NCI-H82 treated with DMSO at 0.1 percent for 48 hours (cell line): ENCODE data around the gene TCF7.

ENCODE experiments used
- DNase-seq: peaks from one replicate; lab custom pipeline; 2025; ENCODE audit not compliant: unreplicated experiment; lab: John Stamatoyannopoulos, UW

Gene TCF7

DNA sequence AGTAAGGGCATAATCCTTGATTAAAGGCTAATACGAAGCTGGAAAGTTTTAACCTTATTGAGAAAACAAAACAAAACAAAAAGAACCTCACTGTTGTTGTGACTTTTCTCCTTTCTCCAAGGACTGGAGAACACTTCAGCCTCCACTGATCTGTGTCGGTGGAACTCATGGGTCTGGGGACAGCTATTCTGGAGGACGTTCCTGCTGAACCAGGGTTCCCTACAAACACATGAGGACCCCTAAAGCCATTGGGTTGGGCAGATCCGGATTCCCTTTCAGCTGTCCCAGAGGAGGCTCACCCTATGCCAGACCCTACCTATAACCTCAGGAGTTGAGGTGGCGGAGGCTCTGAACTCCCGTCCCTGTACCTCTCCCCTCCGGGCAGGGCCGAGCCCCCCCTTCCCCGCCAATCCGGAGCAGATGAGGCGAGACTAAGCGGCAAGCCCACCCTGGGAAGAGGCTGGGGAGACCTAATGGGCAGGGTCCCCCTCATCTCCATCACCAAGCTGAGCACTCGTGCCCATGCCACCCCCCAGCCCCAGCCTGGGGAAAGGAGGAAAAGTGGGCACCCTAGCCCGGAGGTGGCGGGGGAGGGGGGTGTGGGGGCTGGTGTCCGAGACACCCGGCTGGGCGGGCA, 1.6 kb upstream of the TCF7 start:
- DNase-seq: no peak

DNA sequence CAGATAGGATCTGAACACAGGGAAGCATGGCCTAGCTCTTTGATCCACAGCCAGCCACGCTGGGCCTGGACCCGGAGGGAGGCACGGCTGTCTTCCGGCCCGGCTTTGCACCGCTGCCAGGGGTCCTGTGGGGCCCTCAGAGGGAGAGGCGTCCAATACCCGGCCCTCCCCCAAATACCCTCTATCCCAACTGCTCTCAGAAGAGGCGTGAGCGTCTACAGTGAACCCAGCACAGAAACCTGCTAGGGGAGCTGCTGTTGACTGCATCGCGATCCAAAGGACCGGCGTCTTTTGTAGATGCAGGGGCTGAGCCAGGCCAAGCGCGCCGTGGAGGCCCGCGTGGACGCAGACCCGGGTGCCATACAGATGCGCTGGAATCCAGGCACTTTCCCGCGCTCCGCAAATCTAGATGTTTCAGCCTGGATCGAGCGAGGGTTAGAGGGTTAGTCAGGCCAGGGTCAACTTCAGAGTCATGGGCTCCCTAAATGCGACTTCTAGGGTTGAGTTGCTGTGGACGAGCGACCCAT, 1.1 kb upstream of the TCF7 start:
- no peak for DNase-seq

DNA sequence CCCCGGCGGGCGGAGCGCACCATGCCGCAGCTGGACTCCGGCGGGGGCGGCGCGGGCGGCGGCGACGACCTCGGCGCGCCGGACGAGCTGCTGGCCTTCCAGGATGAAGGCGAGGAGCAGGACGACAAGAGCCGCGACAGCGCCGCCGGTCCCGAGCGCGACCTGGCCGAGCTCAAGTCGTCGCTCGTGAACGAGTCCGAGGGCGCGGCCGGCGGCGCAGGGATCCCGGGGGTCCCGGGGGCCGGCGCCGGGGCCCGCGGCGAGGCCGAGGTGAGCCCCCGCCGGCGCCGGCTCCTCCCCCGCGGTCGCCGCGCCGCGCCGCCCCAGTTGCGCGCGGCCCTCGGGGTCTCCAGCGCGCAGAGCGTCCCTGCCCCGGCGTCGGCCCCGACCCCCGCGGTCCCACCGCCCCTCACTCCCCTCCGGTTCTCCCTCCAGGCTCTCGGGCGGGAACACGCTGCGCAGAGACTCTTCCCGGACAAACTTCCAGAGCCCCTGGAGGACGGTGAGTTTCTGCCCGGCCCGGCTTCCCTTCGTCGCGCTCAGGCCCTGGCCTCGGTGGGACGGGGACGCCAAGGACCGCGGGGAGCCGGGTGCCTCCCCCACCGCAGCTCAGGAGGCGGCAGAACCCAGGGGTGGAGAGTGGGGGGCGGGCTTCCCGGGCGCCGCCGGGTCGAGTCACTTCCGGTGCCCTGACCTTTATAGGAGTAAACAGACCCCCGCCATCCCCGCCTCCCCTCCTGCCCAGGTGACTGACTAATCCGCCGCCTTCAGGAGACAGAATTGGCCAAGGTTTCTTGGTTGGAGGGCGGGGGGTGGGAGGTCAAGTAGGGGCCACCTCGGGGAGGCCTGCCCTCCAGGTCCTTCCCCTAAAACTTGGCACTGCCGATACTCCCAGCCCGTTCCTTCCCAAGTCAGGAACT, 665 bp downstream of the TCF7 start:
- no peak for DNase-seq

DNA sequence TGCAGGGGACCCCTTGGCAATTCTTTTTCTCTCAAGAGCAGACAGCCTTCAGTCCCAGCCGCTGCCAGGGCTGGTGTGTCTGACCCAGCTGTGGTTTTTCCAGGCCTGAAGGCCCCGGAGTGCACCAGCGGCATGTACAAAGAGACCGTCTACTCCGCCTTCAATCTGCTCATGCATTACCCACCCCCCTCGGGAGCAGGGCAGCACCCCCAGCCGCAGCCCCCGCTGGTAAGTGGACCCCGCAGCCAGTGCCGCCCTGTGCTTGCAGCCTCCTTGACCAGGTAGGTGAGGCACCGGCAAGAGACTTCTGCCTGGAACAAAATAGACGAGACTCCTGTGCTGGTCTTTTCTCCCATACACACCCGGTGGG, 1.3 kb downstream of the TCF7 start:
- DNase-seq: no peak

DNA sequence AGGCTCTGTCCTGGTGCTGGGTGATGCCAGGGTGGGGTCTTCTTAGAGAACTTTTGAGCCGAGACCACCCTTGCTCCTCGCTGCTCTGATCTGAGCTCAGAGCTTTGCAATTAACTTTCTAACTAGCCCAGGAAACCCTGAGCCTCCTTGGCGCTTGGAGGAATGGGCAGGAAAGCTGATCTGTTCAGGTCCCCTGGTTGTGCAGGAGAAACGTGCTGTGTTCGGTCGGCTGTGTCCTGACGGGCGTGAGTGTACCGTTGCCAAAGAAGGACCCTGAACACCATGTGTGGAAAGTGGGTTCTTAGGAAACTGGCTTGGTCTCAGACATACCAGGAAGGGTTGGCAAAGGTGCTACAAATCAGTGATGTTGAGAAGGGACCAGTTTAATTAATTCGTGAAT, 1.8 kb downstream of the TCF7 start:
- no peak for DNase-seq

DNA sequence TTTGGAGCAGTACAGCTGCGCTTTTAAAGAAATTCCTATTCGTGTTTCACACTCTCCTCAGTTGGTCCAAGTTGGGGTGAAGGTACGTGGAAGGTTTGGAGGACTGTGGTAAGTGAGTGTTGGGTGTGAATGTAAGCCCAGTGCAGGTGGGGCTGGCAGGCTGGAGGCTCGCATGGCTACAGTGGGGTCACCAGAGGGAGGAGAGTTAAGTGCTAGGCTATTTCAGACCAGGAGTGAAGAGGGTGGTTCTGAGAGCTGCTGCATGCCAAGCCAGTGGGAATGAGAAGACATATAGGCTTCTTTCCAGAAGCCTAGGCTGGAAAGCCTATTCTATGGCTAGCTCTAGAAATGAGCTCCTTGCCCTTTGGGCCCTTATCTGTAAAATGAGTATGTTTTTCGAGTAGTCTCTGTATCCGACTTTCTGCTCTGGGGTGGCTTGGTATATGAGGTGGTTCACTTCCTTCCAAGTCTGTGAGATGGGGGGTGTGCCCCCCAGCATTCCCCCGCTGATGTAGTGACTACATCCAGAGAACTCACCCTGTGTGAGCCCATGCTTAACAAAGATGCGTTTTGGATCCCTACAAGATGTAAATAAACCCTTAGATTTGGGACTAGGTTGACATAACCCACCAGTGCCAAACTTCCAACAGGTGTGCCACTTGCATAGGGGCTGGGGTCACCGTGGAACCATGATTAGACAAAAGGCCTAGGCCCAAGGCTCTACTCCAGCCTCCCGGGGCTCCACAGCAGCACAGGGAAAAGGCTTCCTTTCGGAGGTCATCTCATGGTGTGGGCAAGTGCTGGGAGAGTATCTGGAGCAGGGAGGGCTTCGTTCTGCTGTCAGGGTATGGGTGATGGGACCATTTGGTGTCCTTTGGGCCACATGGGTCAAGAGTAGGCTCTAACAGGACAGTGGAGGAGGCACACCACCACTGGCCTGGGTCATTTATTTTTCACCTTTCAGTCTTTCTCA, 2.6 kb downstream of the TCF7 start:
- no peak for DNase-seq

DNA sequence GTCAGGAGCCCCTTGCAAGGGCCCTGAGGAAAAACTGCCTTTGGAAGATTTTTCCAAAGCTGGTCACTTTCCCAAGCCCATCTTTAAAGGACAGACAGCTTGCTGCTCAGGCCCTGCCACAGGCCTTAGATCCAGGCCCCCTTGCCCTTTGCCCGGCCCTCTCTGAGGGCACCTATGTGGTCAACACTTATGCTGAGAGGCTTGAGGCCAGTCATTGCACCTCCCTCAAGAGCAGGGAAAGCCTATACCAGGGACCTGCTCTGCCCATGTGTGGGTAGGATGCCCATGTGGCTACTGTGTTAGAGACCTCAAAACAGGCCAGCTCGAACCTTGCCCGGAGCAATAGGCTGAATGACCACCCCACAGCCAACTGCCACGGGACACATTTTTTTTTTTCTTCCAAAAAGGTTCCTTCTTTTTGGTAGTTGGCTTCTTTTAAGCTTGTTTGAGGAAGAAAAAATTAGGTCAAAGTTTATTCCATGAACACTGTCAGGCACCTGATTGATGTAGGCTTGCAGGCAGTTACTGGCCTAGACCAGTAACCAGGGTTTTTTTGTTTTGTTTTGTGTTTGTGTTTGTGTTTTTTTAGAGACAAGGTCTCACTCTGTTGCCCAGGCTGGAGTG, 3.8 kb downstream of the TCF7 start:
- DNase-seq: no peak

DNA sequence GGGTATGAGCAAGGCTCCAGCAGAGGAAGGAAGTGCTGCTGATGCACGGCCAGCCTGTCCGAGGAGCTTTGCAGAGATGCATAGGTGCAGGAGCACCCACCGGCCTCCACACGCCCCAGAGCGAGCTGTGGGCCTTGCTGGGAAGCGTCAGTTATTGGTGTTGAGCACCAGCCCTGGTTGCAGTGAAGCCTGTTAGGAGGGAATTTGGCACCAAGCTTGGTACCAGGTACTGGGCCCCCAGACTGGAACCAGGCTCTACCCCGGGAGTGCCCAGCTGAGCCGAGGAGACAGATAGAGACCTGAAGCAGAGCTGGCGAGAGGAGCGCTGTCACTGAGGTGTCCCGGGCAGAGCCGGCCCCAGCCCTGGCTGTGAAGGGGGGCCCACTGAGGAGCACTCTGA, 5.2 kb downstream of the TCF7 start:
- DNase-seq: no peak

DNA sequence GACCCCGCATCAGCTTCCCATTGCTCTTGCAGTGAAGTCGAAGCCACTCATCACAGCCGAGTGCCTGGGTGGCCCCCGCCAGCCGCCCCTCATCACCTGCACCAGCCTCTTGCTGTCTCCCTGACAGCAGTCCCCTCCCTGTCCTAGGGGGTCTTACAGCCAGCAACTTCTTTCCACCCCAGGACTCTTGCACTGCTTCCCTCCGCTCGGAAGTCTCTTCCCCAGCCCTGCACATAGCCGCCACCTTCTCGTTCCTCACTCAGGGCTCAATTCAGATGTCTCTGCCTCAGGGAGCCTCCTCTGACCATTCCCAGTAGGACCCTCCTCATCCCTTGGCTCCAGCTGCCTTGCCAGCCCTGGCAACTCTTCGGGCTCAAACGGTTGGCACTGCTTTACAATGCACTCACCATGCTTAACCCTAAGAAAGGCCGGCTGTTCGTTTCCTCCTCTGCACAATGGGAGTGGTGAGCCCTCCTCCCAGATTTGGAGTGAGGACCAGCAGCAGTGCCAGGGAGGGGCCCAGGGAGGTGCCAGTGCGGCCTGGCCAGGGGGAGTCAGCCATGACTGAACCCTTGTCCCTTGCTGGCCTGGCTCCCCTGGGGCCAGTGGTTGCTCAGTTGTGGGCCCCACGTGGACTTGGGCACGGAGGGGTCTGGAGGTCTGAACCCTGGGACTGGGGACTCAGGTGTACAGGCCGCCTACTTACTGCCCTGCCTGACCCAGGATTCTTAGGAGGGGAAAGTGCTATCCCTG, 6.1 kb downstream of the TCF7 start:
- no peak for DNase-seq

DNA sequence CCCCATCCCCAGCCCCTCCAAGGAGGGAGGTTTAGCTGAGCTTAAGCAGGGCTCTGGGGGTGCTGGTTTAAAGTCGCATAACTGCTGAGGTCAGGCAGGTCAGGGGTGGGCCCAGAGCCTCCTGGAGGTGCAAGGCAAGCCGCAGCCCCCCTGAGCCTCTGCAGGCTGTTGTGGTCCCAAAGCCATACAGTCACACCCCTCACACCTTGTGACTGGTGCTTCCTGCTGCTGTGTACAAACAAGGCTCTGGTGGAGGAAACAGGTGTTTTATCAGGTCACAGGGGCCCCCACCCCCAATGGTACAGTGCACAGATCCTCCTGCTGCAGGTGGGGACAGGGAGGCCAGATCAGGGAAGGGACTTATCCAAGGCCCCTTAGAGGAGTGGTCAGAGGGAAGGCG, 8.0 kb downstream of the TCF7 start:
- DNase-seq: no peak

DNA sequence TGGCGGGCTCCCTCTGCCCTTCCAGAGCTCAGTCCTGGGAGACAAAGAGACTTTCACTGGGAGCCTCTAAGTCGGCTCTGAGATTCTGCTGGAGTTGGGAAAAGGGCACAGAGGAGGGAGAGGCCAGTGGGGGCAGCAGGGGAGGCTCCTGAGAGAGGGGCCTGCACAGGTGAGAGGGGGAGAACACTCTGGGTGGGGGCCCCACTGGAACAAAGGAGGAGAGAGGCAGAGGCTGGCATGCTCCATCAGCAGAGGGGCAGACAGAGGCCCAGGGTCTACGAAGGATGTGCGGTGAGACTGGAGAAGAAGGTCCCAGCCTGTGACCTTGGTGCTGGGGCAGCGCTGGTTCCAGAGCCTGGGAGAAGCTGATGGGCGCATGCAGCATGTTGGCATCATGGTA, 8.9 kb downstream of the TCF7 start:
- DNase-seq: no peak

DNA sequence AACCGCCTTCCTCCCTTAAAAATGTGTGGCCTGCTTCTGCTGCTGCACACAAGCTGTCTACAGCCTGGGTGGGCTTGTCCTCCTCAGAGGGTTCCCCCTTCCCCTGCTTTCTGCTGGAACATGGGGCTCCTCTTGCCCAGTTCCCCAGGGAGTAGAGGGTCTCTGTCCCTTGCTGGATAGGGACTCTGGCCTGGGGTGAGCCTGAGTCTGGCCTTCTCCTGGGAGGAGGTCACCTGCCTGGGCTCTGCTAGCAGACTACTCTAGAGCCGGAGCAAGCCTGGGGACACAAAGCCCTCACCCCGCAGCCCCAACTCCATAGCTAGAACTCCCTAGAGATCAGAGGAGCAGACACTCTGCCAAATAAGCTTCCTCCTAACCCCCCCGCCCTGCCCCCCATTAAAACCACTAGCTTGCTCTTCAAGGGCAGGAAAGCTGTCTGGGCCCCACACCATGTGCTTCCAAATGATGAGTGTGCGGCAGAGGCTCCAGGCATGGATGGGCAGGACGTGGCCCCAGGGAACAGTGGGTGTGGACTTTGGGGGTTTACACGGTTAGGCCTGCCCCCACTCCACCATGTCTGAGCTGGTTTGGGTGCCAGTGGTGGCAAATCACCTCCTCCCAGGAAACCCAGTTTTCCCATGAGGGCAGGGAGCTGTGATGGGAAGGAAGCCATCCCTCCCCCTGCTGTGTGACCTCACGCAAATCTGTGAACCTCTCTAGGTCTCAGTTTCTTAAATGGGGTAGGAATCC, 10.0 kb downstream of the TCF7 start:
- no peak for DNase-seq

DNA sequence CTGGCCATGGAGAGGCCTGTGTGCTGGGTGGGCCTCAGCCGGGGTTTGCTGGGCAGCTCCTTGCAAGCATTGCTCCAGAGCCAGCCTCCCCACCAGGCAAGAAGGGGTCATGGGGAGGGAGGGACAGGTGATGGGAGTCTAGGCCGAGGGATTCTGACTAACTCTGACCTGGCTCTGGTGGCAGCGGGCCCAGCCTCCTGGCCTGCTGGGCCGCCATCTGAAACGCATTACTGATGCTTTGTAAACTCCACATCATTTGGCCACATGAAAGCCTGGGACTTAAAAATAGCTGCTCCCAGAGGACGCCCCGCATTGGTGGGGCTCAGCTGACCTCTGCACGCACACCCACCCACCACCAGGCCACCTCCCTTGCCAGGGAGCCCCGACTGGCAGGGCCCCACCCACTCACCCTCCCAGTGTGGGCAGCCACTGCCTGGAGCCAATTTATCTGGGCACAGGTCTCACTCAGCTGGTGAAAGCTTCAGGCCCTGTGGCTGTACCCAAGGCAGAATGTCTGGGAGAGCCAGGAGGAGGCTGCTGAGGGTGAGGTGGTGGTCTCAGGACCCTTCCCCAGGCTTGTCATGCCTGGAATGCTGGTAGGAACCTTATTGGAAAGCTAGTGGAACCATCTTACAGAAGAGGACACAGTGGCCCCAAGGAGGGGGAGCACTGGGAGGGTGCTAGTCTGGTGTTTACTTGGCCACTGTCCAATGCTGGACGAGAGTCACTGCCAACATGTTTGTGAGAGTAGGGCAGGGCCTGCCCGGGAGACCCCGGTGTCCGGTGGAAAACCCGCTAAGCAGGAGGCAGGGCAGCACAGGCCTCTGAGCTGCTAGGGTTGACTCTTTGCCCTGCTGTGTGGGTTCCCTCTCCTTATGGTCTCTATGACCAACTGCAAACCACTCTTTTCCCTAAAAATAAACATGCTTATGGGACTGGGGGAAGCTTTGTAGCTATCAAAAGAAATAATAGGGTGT, 10.8 kb downstream of the TCF7 start:
- no peak for DNase-seq

DNA sequence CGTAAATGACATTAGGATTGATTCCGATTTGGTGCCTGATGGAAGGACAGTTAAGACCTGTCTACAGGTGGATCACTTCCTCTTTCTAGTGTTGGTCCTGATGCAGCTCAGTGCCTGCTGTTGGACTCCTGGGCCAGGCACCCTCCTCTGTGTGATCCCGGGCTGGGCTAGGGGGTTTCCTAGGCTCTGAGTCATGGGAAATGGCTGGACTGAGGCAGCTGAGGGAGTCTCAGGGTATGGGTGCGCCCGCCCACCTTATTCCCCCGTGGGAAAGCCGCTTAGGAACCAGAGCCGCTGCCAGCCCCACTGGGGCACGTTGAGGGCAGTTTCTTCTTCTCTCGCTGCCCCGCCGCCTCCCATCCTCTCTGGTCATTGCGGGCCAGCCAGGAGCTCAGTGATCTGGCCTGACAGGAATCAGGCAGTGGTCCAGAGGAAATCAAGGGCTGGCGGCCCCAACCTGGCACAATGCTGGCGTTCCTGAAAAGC, 12.9 kb downstream of the TCF7 start:
- DNase-seq: no peak

DNA sequence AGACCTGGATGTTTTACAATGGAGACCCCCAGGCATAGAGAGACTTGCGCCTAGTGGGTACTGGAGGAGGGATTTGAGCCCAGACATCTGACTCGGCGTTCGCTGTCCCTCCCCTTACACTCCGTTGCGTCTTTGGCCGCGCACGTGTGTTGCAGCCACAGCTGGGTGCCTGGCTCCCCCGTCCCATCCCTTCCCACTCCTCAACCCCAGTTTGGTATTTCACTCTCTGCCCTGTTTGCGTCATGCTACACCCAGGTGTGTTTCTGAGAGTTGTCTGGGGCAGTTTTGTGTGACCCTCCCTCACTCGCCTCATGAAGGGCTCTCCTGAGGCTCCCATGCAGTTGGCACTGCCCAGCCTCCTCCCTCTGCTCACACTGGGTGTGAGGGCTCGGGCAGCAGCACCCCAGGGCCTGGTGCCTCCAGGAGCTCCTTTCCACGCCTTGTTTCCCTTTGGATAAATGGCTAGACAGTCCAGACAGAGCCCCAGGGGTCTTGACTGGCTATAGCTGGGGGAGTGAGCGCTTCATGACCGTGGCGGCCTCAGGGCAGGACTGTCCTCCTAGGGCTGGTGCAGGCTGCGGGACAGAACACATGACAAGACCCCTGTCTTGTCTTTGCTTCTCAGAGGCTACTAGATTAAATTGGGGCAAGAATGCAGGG, 13.6 kb downstream of the TCF7 start:
- no peak for DNase-seq

DNA sequence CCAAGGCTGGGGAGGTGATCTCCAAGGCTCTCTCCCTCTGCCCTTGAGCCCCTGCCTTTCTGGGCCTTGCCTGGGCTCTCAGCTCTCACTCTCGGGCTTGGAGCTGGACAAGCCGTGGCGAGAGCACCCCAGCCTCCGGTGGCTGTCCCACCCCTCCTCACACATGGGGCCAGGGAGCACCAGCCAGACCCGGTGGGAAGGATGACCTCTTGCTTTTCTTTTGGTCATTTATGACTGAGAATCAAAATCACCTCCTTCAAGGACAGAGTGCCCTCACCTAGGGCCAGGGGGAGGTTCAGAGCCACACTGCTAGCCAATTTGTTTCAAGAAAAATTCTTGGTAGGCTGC, 14.1 kb downstream of the TCF7 start:
- no peak for DNase-seq

DNA sequence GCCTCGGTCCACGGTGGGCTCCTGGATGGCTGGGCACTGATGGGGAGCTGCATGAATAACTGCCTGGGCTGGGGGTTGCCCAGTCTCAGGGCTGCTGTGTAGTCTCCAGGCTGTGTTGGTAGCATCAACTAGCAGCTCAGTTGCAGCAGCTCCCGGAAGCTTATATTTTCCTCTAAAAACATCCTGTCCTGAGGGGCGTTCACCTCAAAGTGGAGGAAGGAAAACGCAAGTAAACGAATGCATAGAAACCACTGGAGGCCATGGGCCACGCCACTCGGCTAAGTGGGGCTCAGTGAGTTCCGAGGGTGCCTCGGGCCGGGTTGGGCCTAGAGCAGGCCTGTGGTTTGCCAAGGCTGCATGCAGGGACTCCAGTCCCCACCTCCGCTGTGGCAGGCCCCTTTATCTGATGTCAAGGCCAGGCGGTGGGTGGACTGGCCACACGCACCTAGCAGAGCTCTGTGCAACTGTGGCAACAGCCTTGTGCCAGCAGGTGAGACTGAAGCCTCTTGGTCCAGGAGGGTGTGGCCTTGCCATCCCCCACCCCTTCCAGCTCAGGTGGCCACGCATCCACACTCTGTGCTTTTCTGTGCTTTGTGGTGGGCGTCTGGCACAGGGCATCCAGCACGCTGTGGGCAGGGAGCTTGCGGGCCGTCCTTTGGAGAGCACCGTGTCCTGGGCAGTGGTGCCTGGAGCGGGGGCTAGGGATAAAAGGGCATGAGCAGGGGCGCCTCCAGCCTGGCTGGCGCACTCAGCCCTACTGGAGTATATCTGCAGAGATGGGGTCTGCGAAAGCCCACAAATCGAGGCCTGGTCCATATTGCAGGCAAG, 15.1 kb downstream of the TCF7 start:
- no peak for DNase-seq
